Body of pancreas (tissue), 4 donors: Measurements from ENCODE around the gene TGM1. TPM values are rescaled to one million over a fixed set of nuclear protein-coding genes. Genes with fewer than 3 reads are reported as not detected.

Experiments
- ATAC-seq: fragments of 150-250 bp; one replicate; pipeline ENCODE4 v1.9.1; 2016
- DNase-seq, 4 donors: peaks; one replicate each; pipeline ENCODE4 v3.0.0-alpha.2; 2019
- H3K27ac ChIP-seq, 4 donors: fragments of 200-600 bp; sonication (generic); 1 replicate in 3 of 4; 2 replicates in 1 of 4; pipeline versions ENCODE4 v1.5.1 to v1.6.1; 2016 to 2019; ENCODE audit warnings: mild to moderate bottlenecking in 1 of 4, mixed read lengths in 1 of 4, moderate library complexity in 1 of 4
- H3K27me3 ChIP-seq, 2 donors: fragments of 200-600 bp; sonication (generic); one replicate each; pipeline ENCODE4 v1.6.0; 2016; ENCODE audit warnings: mild to moderate bottlenecking in 1 of 2
- H3K36me3 ChIP-seq, 2 donors: fragments of 200-600 bp; sonication (generic); replicated peaks in 1 of 2; 2 replicates each; pipeline ENCODE4 v1.5.1; 2016; ENCODE audit warnings: low read depth in 2 of 2; ENCODE audit not compliant: insufficient read depth in 1 of 2
- H3K4me1 ChIP-seq: fragments of 200-600 bp; sonication (generic); one replicate; pipeline ENCODE4 v1.6.0; 2016
- H3K4me3 ChIP-seq, 2 donors: fragments of 200-600 bp; sonication (generic); 1 replicate in 1 of 2; 2 replicates in 1 of 2; pipeline ENCODE4 v1.5.1; 2016 to 2019
- H3K9me3 ChIP-seq, 3 donors: fragments of 200-600 bp; sonication (generic); 1 replicate in 2 of 3; 2 replicates in 1 of 3; pipeline ENCODE4 v1.5.1; 2016
- CTCF ChIP-seq, 7 experiments: fragments of 450-650 bp in 4 of 7; fragments of 200-600 bp in 3 of 7; sonication (generic) in 3 of 7; IDR thresholded peaks; one replicate each; pipeline ENCODE4 v1.5.1; 2016 to 2019; ENCODE audit warnings: antibody characterized with exemption in 7 of 7
- POLR2A ChIP-seq, 3 donors: fragments of 450-650 bp; IDR thresholded peaks; one replicate each; pipeline ENCODE4 v1.6.1; 2016; ENCODE audit warnings: antibody characterized with exemption in 3 of 3, mild to moderate bottlenecking in 2 of 3
- WGBS, 2 donors: methylation state at CpG; one replicate each; pipeline ENCODE4 v1.1.5; 2017; 5-methylcytosine and 5-hydroxymethylcytosine counted together
- intact Hi-C: fragments of 100-400 bp; cut with DNase I; formaldehyde crosslinking; loops from one replicate; pipeline ENCODE4 v1.15.1; 2023
- total RNA-seq, 2 donors: library from RNA; depleted of rRNA; stranded (reverse); fragments of >200 nt; gene quantifications; one replicate each; pipeline ENCODE4 v1.1.0, GENCODE V29; 2016

TGM1 gene
- total RNA-seq, 2 donors from 2014 or later: 2.9 to 13.8 TPM

GRCh38 chr14:24261256-24261968 lies 1.6 kb downstream of the TGM1 start:
- no peak for TF ChIP-seq CTCF (IDR thresholded peaks at IDR 0.05)

GRCh38 chr14:24260780-24261157 lies 2.2 kb downstream of the TGM1 start:
- Histone ChIP-seq H3K27me3 (no peaks in the 10 kb centered on the region), H3K27ac (peak overlapping the region in 3 of 4 donors; percentile 62 to 82 (median 74)), H3K36me3 (no peaks in the 10 kb centered on the region), H3K4me3 (no peak overlapping the region), H3K9me3 (no peaks in the 10 kb centered on the region), H3K4me1 (peaks cover 15% of the 10 kb centered on the region)
- TF ChIP-seq POLR2A (IDR thresholded peaks at IDR 0.05) (no peak), CTCF (IDR thresholded peaks at IDR 0.05) (no peak)
- intact Hi-C loops: no loop called here
- ATAC-seq (no peak), DNase-seq (no peak)
- WGBS, 2 donors: 58 to 69% methylated on average over 2 to 4 of the region's 4 CpGs

More at GRCh38 chr14:24261256-24261968, 1.6 kb downstream of the TGM1 start:
- 90 to 94% methylated on average over 12 to 19 of the region's 20 CpGs for WGBS, 2 donors
- Histone ChIP-seq H3K4me3 (no peak overlapping the region), H3K27me3 (no peaks in the 10 kb centered on the region), H3K36me3 (peaks cover 0 to 3% of the 10 kb centered on the region in 2 donors), H3K9me3 (no peaks in the 10 kb centered on the region), H3K27ac (peak overlapping the region in 1 of 4 donors; percentile 74), H3K4me1 (peaks cover 15% of the 10 kb centered on the region)
- DNase-seq (no peak), ATAC-seq (no peak)
- intact Hi-C loops: no loop called here

- Histone ChIP-seq H3K36me3 (no peaks in the 10 kb centered on the region), H3K4me1 (peaks cover 15% of the 10 kb centered on the region), H3K27ac (peak overlapping the region; percentile 62 to 89 (median 78)), H3K9me3 (no peaks in the 10 kb centered on the region), H3K27me3 (no peaks in the 10 kb centered on the region), H3K4me3 (no peak overlapping the region)
- peak; percentile 70 for ATAC-seq
- WGBS, 2 donors: 70 to 76% methylated on average over 13 to 16 of the region's 16 CpGs
- peak; percentile 37 to 71 (median 56) for DNase-seq
- intact Hi-C loops: no loop called here
- TF ChIP-seq POLR2A (IDR thresholded peaks at IDR 0.05) (no peak), CTCF (IDR thresholded peaks at IDR 0.05) (no peak)
Observed at GRCh38 chr14:24260026-24260779, 2.8 kb downstream of the TGM1 start.

- peaks cover 15% of the 10 kb centered on the region for H3K4me1 ChIP-seq
- H3K4me3 ChIP-seq: no peak overlapping the region
- peak; percentile 77 for ATAC-seq
- peaks cover 0 to 2% of the 10 kb centered on the region in 2 donors for H3K36me3 ChIP-seq
- TF ChIP-seq CTCF (IDR thresholded peaks at IDR 0.05): no peak
- TF ChIP-seq POLR2A (IDR thresholded peaks at IDR 0.05): peak in 2 of 3 donors; percentile 18 to 34
- WGBS, 2 donors: 64 to 77% methylated on average over 16 of the region's 16 CpGs
- peak overlapping the region; percentile 62 to 89 (median 78) for H3K27ac ChIP-seq
- DNase-seq: peak; percentile 53 to 82 (median 70)
- intact Hi-C loops: no loop called here
- no peaks in the 10 kb centered on the region for H3K9me3 ChIP-seq
- H3K27me3 ChIP-seq: no peaks in the 10 kb centered on the region
Observed at GRCh38 chr14:24259282-24260025, 3.5 kb downstream of the TGM1 start.
